NCI-H69 (cell line): ENCODE results near the gene ERCC8.
A peak's percentile ranks its signal among the peaks of the same experiment; 100 is the strongest.

Experiments used
- DNase-seq: peaks from one replicate; lab custom pipeline; 2025; lab: John Stamatoyannopoulos, UW

The ERCC8 gene

GRCh38 chr5:60836131-60836530 lies 108.7 kb downstream of the ERCC8 start:
- no peak for DNase-seq

GRCh38 chr5:60835554-60835953 lies 109.3 kb downstream of the ERCC8 start:
- no peak for DNase-seq

GRCh38 chr5:60833520-60833919 lies 111.3 kb downstream of the ERCC8 start:
- no peak for DNase-seq

GRCh38 chr5:60830581-60831127 lies 114.2 kb downstream of the ERCC8 start:
- no peak for DNase-seq

GRCh38 chr5:60829490-60830266 lies 115.2 kb downstream of the ERCC8 start:
- DNase-seq = peak; percentile 11

GRCh38 chr5:60827201-60827600 lies 117.7 kb downstream of the ERCC8 start:
- no peak for DNase-seq

GRCh38 chr5:60826653-60827052 lies 118.2 kb downstream of the ERCC8 start:
- DNase-seq = no peak
